Common myeloid progenitor, CD34-positive (primary cell): ENCODE data around the gene SUGT1.

ENCODE experiments used
- CTCF ChIA-PET: fragments of 350-600 bp; sonication (Branson Sonifier 250); formaldehyde crosslinking; loops from one replicate; lab custom pipeline; 2021; ENCODE audit warnings: antibody characterized with exemption; lab: Charles Lee
- POLR2A ChIA-PET: fragments of 350-600 bp; sonication (Branson Sonifier 250); formaldehyde crosslinking; loops from one replicate; lab custom pipeline; 2021; ENCODE audit warnings: antibody characterized with exemption; lab: Charles Lee
- DNase-seq, 3 donors: peaks; one replicate each; pipeline versions ENCODE4 v3.0.0 to v3.0.0-alpha.2; 2013
- H3K27ac ChIP-seq, 2 experiments: 1 replicate in 1 of 2; 2 replicates in 1 of 2; pipeline ENCODE4 v1.7.0; 2013; ENCODE audit warnings: inconsistent platforms in 2 of 2, low read length in 2 of 2, mild to moderate bottlenecking in 2 of 2, low read depth in 1 of 2, moderate library complexity in 1 of 2; ENCODE audit not compliant: severe bottlenecking in 2 of 2, insufficient read depth in 1 of 2, poor library complexity in 1 of 2
- H3K27me3 ChIP-seq, 5 experiments: replicated peaks in 2 of 5; 1 replicate in 3 of 5; 2 replicates in 2 of 5; pipeline versions ENCODE4 v1.6.1 to v1.7.0; 2013; ENCODE audit warnings: low read length in 4 of 5, mild to moderate bottlenecking in 2 of 5, moderate library complexity in 2 of 5, inconsistent platforms in 1 of 5; ENCODE audit not compliant: insufficient read depth in 5 of 5, control insufficient read depth in 4 of 5
- H3K36me3 ChIP-seq, 4 experiments: 1 replicate in 2 of 4; 2 replicates in 2 of 4; pipeline versions ENCODE4 v1.6.1 to v1.7.0; 2013; ENCODE audit warnings: low read length in 3 of 4, control low read depth in 1 of 4, mild to moderate bottlenecking in 1 of 4; ENCODE audit not compliant: control insufficient read depth in 4 of 4, insufficient read depth in 4 of 4
- H3K4me1 ChIP-seq, 4 experiments: 1 replicate in 3 of 4; 2 replicates in 1 of 4; pipeline versions ENCODE4 v1.6.1 to v1.7.1; 2013; ENCODE audit warnings: low read length in 3 of 4, mild to moderate bottlenecking in 3 of 4, control low read depth in 1 of 4, inconsistent platforms in 1 of 4, moderate library complexity in 1 of 4; ENCODE audit not compliant: control insufficient read depth in 4 of 4, insufficient read depth in 4 of 4; ENCODE audit errors: control extremely low read depth in 1 of 4
- H3K4me3 ChIP-seq, 7 experiments: 1 replicate in 4 of 7; 2 replicates in 3 of 7; pipeline versions ENCODE4 v1.5.1 to v1.7.0; 2013; ENCODE audit warnings: mild to moderate bottlenecking in 7 of 7, low read length in 6 of 7, moderate library complexity in 6 of 7, inconsistent platforms in 2 of 7, low read depth in 2 of 7, control low read depth in 1 of 7; ENCODE audit not compliant: insufficient read depth in 4 of 7, control insufficient read depth in 1 of 7; ENCODE audit errors: extremely low read depth in 1 of 7
- H3K9me3 ChIP-seq, 5 experiments: 1 replicate in 4 of 5; 2 replicates in 1 of 5; pipeline versions ENCODE4 v1.6.1 to v1.7.1; 2013; ENCODE audit warnings: low read length in 4 of 5, mild to moderate bottlenecking in 2 of 5, inconsistent platforms in 1 of 5, low read depth in 1 of 5, moderate library complexity in 1 of 5; ENCODE audit not compliant: control insufficient read depth in 4 of 5, insufficient read depth in 2 of 5; ENCODE audit errors: control extremely low read depth in 1 of 5
- WGBS: methylation state at CpG from one replicate; pipeline ENCODE4 v1.1.5; 2013; ENCODE audit not compliant: insufficient coverage; 5-methylcytosine and 5-hydroxymethylcytosine counted together

The SUGT1 gene

DNA sequence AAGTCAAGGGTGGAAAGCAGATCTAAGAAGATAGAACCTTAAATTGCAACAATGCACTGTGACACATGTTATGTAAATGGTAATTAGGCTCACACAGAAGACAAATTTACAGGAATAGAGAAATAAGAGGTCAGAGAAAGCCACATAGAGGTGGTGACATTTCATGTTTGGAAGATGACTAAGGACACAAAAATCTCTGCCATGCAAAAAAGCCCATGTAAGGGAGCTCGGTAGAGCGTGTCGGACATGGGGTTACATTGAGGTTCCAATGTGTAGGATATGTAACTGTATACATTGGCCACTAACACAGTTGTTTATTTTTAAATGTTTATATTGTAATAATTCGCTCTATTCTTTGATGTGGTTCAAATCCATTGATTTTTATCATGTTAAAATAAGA is 33.7 kb downstream of the SUGT1 start:
- ChIA-PET POLR2A (no interaction called here), CTCF (no interaction called here)
- H3K4me1 ChIP-seq = no peaks in the 10 kb centered on the region
- no peak for DNase-seq
- H3K9me3 ChIP-seq = no peaks in the 10 kb centered on the region
- no peak overlapping the region for H3K4me3 ChIP-seq
- H3K27me3 ChIP-seq = no peaks in the 10 kb centered on the region
- peaks cover 8 to 42% (median 30%) of the 10 kb centered on the region in 4 experiments for H3K36me3 ChIP-seq
- H3K27ac ChIP-seq = no peak overlapping the region
- no CpG with 5 or more reads among the region's 4 CpGs for WGBS

DNA sequence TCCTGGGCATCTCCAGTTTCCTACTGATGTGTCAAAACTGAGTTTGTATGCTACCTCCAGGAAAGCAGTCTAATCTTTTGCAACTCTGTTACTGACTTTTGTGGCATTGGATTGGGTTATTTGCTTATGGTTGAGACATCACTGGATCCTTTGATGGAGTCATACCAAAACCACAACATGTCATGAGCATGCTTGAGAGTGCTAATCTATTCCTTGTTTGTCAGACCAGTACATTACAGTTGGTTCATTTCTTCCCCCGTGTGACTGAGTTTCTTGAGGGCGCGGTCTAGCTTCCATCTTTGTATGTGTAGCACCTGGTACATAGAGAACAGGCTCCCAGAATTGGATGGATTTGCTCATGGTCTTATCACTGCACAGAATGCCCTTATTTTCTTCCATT is 43.2 kb downstream of the SUGT1 start:
- Histone ChIP-seq H3K36me3 (peaks cover 0 to 11% (median 5%) of the 10 kb centered on the region in 4 experiments), H3K4me3 (no peak overlapping the region), H3K27ac (no peak overlapping the region), H3K4me1 (peaks cover 0 to 1% (median 0%) of the 10 kb centered on the region in 4 experiments), H3K27me3 (no peaks in the 10 kb centered on the region), H3K9me3 (no peaks in the 10 kb centered on the region)
- ChIA-PET CTCF (interaction anchor here (1.1 to 2.0 kb wide), 2 partner anchors 14 to 33 kb away, joined by 3 to 7 read pairs; no protein-coding TSS in a partner anchor), POLR2A (no interaction called here)
- 91% methylated on average over 3 of the region's 3 CpGs for WGBS
- peak in 2 of 3 donors; percentile 21 to 46 for DNase-seq

DNA sequence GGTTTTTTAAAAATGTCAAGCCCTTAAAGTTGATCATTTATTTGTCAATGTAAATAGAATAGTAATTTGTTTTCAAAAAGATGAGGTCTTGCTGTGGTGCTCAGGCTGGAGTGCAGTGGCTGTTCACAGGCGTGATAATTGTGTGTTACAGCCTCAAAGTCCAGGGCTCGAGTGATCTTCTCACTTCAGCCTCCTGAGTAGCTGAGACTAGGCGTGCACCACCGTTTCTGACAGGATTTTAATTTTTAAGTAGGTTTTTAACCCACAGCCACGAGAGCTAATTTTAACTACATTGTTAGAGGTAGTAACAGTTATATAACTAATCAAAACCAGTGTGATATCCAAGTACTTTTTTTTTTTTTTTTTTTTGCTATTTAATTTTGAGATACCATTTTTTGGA is 43.9 kb downstream of the SUGT1 start:
- Histone ChIP-seq H3K36me3 (peaks cover 0 to 8% (median 5%) of the 10 kb centered on the region in 4 experiments), H3K4me3 (no peak overlapping the region), H3K9me3 (no peaks in the 10 kb centered on the region), H3K4me1 (peaks cover 2 to 6% (median 5%) of the 10 kb centered on the region in 4 experiments), H3K27ac (no peak overlapping the region), H3K27me3 (no peaks in the 10 kb centered on the region)
- 93% methylated on average over 2 of the region's 5 CpGs for WGBS
- ChIA-PET CTCF (interaction anchor here (0.8 to 2.0 kb wide), 2 partner anchors 13 to 33 kb away, joined by 3 to 7 read pairs; no protein-coding TSS in a partner anchor), POLR2A (no interaction called here)
- no peak for DNase-seq

DNA sequence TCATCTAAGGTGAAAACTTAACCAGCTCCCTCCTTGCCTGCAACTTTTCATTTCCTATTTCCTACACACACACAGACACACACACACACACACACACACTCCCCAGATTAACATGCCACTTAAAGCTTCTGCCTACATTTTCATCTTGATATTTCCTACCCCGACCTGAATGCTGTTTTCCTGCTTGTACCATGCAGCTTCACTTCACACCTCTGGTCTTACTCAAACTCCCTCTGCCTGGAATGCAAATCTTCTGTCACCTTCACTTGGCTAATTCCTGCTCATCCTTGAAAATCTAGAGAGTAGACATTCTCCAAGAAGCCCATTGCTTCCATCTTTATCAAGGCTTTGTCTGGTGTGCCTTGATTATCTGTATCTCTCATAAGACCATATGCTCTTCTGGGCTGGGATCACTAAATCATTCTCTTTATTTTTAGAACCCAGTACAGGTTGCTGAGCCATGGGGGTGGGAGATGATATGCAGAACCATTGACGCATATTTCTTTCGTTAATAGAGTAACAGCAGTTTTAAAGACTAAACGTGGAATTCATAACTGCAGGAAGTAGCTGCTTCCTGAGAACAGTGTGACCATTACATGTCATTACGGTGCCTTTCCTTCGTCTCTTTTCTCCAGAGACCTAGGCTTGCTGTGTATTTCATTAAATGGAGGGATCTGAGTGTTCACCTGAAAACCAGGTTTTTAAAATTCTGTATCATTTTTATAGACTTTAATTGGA is 49.3 kb downstream of the SUGT1 start:
- Histone ChIP-seq H3K36me3 (peaks cover 0 to 7% (median 1%) of the 10 kb centered on the region in 4 experiments), H3K4me1 (peaks cover 19 to 34% (median 25%) of the 10 kb centered on the region in 4 experiments), H3K9me3 (no peaks in the 10 kb centered on the region), H3K27me3 (no peaks in the 10 kb centered on the region), H3K27ac (peak overlapping the region in 1 of 2 experiments; percentile 67), H3K4me3 (peak overlapping the region in 1 of 7 experiments; percentile 12)
- WGBS = 80% methylated on average over 1 of the region's 6 CpGs
- DNase-seq = peak; percentile 42 to 86 (median 75)
- POLR2A ChIA-PET = interaction anchor here (1.8 kb wide), 1 partner anchor 49 kb away, joined by 6 read pairs; the partner anchor contains the start of gene SUGT1
- CTCF ChIA-PET = interaction anchor here (1.0 to 3.7 kb wide), 7 partner anchors 9 to 147 kb away, joined by 3 to 19 read pairs (median 4); partner anchors contain the start of gene PCDH8

DNA sequence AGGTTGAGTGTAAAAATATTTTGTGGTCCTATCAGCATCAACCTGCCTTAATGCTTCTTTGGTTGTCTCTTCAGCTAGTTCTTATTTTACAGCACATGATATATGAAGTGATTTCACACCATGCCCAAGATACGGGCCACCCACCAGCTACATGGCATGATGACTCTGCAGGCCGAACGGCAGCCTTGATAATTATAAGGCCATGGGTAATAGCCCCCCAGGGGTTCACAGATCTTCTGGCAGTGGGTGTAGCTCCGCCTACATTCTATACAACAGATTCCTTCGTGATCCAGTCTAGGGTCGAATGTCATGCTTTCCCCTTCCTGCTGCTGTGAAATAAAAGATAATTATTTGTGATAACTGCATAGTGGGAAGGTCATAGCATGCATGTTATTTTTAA is 50.8 kb downstream of the SUGT1 start:
- Histone ChIP-seq H3K4me3 (no peak overlapping the region), H3K36me3 (no peaks in the 10 kb centered on the region), H3K9me3 (no peaks in the 10 kb centered on the region), H3K4me1 (peaks cover 19 to 34% (median 25%) of the 10 kb centered on the region in 4 experiments), H3K27me3 (no peaks in the 10 kb centered on the region), H3K27ac (no peak overlapping the region)
- ChIA-PET CTCF (interaction anchor here (1.1 to 3.7 kb wide), 3 partner anchors 8 to 142 kb away, joined by 3 to 19 read pairs (median 9); no protein-coding TSS in a partner anchor), POLR2A (no interaction called here)
- WGBS = 90% methylated on average over 2 of the region's 6 CpGs
- DNase-seq = no peak

DNA sequence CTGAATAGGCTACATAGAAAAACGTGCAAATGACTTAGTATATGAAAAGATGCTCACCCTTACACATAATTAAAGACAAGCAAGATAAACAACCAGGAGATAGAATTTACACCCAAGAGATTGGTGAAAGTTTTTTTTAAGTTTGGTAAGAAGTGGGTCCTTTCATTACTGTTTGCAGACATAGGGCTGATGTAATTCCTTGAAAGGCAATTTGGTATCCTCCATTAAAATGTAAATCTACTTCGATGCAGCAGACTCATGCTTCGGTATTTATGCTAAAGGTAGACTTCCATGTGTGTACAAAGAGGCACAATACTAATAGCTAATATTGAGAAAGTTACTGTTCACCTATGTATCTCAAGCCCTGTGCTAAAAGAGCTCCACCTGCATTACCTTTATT is 53.4 kb downstream of the SUGT1 start:
- ChIA-PET CTCF (interaction anchor here (0.6 to 1.1 kb wide), 2 partner anchors 21 to 53 kb away, joined by 3 to 4 read pairs; partner anchors contain the start of gene SUGT1), POLR2A (no interaction called here)
- Histone ChIP-seq H3K4me3 (no peak overlapping the region), H3K4me1 (peaks cover 19 to 31% (median 23%) of the 10 kb centered on the region in 4 experiments), H3K9me3 (no peaks in the 10 kb centered on the region), H3K27ac (no peak overlapping the region), H3K27me3 (no peaks in the 10 kb centered on the region), H3K36me3 (no peaks in the 10 kb centered on the region)
- 100% methylated on average over 1 of the region's 3 CpGs for WGBS
- no peak for DNase-seq

DNA sequence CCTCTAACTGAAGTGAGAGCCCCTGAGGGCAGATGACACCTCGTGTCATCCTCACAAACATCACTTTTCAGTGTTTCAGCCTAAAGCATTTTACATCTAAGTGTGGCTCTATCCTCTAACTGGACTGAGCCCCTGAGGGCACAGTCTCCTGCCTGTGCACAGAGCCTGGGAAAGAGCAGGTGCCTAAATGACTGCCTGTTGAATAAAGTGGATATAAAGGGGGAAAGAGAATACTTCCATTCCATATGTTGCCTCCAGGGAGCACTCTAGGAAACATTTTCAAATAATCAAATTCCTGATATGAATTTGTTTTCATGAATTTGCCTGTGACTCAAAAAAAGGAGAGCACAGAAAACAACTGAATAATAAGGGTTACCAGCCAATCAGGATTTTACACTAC is 54.7 kb downstream of the SUGT1 start:
- CTCF ChIA-PET = interaction anchor here (0.7 to 0.9 kb wide), 2 partner anchors 19 to 82 kb away, joined by 3 to 4 read pairs; no protein-coding TSS in a partner anchor
- POLR2A ChIA-PET = no interaction called here

More for the DNA sequence above, 54.7 kb downstream of the SUGT1 start:
- peaks cover 10 to 21% (median 13%) of the 10 kb centered on the region in 4 experiments for H3K4me1 ChIP-seq
- DNase-seq = no peak
- no CpG with 5 or more reads among the region's 1 CpG for WGBS
- H3K36me3 ChIP-seq = no peaks in the 10 kb centered on the region
- no peaks in the 10 kb centered on the region for H3K27me3 ChIP-seq
- no peaks in the 10 kb centered on the region for H3K9me3 ChIP-seq
- H3K4me3 ChIP-seq = no peak overlapping the region
- no peak overlapping the region for H3K27ac ChIP-seq
